Suppressor macrophage (primary cell): ENCODE results near the gene KIF14.
"Not testable (repeated sequence)": the region's sequence is repeated elsewhere in the genome, so short reads cannot be mapped to it uniquely, and the experiment has no call there.

Source experiments
- DNase-seq, 4 experiments: peaks; one replicate each; pipeline ENCODE4 v3.0.0-alpha.2; 2020 to 2022

The KIF14 gene

DNA sequence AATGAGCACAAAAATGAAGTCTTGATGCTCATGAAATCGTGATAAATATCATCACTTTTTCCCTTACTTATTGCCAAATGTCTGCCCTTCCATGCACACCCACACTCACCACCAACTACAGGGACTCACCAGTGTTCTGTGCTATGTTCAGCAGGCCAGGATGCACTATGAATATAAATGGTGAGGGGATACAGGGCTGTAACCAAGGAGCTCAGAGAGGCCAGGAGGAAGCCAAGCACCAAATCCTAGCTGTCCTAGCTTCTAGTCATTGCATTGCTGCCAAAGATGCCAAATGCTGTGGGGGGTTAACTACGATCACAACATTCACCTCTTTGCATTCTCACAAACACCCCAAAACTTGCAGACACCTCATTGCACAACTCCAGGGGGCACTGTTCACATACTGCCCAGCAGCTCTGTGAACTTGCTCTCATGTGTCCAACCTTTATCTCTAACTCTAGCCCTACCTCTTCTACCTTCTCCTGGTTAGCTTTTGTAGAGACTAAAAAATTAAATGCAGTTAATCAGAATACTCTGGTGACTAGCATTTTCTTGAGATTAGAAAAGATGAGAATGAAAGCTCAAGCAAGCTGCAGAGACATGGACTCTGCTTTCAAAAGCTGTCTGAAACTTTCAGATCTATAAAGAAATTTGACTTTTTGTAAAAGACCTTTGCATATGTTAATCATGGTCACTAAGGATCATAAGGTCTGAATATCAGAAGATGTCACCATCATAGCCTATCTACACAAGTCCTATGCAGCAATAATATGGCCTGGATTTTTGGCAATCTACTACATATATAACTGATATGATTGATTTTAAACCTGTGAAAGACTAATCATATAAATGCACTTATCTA, 13.9 kb upstream of the KIF14 start:
- DNase-seq = no peak

DNA sequence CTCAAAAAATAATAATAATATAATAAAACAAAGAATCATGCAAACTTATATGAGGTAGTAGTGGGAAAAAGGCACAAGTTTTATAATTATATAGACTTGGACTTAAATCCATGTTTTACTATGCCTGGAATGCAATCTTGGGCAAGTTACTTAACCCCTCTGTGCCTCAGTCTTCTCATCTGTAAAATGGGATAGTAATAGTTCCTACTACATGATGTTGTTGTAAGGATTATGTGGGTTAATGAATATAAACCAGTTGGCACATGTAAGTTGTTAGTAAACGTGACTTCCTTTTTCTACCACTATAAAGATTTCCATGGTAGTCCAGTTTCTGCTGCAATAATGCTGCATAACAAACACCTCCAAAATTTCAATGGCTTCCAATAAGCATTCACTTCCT, 10.8 kb upstream of the KIF14 start:
- no peak for DNase-seq

DNA sequence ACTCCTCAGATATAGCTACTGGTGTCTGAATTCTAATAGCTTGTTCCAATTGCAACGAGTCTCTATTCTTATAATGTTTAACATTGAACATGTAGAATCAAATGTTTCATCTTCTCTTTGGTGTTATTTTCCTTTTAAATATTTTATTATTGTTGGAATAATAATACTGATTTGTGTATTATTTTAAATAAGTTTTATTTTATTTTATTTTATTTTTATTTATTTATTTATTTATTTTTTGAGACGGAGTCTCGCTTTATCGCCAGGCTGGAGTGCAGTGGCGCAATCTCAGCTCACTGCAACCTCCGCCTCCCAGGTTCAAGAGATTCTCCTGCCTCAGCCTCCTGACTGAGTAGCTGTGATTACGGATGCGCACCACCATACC, 10.0 kb upstream of the KIF14 start:
- DNase-seq = not testable (repeated sequence)

DNA sequence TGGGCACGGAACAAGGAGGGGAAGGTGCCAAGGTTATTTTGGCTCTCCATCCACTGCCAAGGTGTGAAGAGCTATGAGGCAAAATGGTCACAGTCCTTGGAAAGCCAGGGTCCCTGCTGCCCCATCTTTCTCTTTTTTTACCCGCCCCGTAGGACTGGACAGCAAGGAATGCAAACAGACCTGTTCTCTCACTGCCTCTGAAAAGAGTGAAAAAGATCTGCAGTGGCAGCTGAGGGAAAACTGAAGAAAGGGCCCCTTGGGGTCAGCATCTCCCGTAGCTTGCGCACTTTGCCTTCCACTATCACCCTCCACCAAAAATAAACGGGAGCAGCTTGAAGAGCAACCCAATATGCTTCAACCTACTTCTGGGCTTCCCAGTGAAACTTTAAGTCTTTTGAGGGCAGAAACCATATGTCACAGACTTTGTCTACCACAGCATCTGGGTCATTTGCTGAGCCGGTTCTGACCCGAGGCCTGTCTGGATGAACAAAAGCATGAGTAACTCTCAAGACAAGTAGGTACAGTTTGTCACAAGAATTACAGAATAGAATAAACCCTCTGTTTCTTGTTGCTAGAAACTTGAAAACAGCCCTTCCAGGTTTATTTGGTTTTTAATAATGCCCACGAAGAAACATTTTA, 9.4 kb upstream of the KIF14 start:
- DNase-seq = no peak

DNA sequence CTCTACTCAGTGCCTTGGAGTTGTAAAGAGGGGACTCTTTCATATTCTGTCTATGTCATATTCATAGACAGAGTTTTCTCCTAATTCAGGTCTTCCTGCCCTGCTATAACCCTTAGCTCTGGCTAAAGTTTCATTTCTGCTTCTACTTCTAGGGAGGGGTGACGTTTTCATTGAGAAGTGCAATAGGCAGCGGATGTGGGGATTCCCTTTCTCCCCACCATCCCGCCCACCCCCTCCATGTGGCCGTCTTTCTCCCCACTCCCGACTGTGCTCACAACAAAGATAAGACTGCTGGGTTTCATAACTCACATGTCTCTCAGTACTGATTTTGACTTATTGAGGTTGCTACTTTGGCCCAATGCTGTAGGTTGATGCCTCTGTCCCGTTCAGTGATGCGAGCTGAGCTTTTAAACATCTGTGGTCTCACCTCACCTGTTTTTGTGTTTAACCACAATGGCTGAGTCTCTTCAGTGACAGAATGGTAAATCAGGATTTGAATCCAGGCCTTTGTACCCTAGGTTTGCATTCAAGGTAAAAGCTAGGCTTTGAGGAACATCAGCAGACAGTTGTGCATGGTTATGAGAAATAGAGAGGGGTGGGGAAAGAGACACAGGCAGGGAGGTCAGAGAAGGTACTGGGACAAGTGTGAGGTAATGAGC, 7.8 kb upstream of the KIF14 start:
- peak; percentile 74 to 91 (median 88) for DNase-seq

DNA sequence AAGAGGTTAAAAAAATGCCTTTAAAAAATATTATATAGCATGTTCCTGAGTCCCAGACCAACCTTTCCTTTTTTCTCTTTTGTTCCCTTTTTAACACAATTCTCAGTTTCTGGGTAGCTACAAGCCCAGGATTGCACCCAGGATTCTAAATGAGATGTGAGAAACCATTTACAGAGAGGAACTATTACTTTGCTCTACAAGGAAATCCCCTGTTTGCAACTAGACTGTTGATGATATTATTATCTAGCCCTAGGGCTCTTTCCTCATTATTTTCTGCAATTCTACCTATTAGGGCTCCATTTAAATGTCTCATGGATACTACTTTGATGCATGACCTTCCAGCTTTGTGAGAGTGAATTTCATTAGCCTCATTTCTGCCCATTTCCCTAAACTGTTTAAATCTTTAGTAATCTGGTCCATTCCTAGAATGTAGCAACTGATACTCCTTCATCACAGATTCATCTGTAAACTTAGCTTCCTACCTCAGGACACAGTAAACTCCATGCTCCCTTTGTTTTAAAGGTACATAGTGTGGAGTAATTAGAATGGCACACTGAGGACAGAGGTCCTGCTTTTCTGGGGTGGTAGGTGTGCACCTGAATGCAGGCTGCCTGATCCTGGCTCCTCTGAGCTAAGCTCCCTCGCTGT, 7.1 kb upstream of the KIF14 start:
- peak; percentile 45 to 81 (median 66) for DNase-seq

DNA sequence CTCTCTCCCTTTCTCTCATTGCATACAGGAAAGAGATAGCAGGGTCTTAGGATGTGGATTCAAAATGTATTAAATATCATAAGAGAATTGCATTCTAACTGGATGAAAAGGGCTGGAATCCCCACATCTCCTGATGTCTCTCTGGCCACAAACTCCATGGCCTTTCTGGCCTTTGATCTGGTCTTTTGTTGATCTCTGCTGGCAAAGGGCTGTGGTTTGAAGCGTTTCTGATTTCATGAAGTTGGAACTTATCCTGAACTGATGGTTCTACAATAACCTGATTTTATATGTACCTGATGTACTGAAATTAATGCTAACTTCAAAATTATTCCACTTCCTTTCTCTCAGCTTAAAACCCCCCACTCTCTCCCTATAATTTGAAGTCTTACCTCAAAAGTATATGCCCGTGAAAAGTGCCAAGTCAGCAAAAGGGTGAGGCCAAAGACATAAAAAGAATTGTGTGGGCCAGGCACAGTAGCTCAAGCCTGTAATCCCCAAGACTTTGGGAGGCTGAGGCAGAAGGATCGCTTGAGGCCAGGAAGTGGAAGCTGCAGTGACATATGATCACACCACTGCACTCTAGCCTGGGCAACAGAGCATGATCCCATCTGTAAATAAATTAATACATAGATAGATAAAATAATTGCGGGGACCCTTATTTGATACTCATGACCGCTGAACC, 6.4 kb upstream of the KIF14 start:
- peak in 1 of 4 experiments; percentile 35 for DNase-seq

DNA sequence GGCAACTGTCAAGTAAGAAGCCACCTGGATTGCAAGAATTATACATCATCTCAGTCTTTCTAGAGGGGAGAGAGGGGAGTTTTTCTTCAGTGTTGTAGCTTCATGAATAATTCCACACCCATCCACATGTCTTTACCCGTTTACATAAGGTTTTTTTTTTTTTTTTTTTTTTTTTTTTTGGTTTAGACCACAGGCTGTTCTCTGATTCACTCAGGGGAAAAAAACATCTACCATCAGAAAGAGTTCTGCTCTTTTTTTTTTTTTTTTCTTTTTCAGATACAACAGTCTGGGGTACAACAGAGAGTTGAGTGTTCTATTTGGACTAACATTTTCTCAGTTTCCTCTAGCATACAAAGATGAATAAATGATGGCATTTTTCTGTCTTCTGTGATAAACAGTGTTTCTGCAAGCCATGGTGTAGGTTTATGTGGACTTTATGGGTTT, 4.9 kb upstream of the KIF14 start:
- peak in 1 of 4 experiments; percentile 34 for DNase-seq

DNA sequence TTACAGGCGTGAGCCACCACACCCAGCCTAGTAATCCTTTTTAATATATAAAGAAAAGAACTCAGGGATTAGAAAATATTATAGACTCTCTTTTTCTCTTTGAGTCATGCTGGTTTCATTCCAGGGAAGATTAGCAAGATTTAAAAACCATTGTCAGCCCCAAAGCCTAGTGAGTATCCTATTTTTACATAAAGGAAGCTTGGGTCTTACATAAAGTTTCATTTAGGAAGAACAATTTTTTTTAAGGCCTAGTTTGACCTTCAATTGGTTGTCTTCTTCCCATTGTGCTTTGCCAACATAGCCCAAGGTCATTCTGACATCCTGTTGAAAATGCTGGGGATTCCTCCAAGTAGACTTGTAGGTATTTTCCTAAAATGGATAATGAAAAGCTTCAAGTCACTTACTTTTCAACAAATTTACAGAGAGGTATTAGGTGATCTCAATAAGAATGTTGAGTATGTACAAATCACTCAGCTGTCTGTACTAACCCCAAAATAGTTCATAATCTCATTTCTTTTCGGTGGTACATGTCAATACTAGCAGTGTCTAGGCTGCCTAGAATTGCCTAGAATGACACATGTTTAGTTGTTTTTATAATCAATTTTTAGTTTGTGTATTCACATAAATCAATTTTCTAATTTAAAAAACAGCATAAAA, 4.3 kb upstream of the KIF14 start:
- peak in 3 of 4 experiments; percentile 14 to 62 (median 59) for DNase-seq

DNA sequence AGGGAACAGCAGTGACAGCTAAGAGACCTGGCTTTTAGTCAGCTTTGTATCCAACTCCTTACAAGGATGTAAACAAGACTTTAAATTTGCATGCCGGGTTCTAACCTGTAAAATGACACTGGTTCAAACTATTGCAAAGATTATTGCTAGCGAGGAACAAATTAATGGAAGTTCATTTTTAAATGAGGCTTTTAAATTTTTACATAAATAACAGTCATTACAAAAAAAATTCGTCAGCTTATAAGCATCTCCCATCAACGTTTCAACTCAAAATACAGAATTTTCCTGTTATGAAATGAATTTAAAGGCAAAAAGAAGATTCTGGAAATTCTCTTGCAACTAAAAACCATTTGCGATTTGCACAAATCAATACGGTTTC, 668 bp downstream of the KIF14 start:
- DNase-seq = no peak

DNA sequence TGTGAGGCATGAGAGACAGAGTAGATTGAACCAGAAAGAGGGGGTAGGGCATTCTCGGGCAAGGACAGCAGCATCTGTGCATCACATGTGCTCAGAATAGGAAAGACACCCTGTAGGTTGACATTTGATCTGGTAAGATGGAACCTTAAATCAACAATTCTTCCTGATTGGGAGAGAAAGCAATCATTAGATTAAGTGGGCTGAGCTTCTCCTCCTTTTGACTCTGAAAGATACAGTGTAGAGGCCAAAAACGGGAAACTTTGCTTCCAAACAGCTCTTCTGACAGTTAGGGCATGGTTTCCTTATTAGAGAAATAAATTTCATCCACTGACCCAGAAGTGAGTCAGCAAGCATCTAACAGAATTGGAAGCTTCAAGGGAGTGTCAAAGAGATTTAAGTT, 9.7 kb downstream of the KIF14 start:
- DNase-seq = peak in 2 of 4 experiments; percentile 12 to 33

DNA sequence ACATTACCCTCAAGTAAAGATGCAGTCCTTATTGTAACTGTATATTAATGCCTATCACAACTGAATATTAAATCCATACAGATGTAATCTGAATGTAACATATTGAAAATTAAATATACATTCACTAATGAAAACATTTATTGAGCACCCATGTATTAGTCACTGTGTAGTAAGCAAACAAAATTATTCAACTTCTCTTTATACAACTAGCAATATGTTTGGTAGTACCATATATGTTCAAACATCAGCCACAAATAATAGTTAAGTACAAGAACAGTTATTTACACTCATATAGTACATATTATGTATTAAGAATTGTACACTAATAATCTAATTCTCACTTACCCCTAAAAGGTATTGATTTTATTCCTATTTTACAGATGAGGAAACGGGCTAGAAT, 17.9 kb downstream of the KIF14 start:
- no peak for DNase-seq

DNA sequence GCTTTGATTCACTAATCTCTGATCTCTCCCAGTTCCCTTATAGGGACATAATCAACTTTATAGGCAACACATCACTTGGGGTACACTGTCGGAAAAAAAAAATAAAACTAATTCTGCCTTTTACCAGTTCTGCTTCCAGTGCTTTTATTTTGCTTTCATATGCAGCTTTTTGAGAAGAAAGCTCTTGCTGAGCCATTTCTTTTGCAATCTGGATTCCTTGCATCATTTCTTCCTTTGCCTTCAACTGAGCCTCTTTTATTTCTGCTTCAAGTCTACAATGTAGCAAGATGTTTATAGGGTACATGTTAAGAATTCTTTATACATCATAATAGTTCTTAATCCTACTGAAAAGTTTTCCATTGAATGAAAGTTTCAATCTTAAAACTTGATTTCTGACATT, 30.6 kb downstream of the KIF14 start:
- peak; percentile 36 to 86 (median 70) for DNase-seq

DNA sequence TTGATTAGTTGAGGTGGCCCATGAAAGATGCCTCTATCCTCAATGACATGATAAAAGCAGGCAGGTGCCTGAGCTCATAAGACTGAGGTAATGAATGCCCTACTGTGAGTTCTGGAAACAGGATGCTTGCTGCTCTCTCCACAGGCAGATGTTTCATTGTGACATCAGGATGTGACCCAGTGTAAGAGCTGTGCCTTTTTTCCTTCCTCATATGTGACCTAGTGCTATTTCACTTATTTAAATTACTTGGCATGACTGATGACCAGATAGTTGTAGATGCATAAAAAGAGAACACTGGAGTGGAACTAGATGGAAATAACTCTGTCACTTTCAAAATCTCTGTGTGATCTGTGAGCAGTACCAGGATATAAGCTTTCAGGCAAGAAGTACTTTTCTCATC, 31.9 kb downstream of the KIF14 start:
- peak; percentile 77 to 94 (median 86) for DNase-seq

DNA sequence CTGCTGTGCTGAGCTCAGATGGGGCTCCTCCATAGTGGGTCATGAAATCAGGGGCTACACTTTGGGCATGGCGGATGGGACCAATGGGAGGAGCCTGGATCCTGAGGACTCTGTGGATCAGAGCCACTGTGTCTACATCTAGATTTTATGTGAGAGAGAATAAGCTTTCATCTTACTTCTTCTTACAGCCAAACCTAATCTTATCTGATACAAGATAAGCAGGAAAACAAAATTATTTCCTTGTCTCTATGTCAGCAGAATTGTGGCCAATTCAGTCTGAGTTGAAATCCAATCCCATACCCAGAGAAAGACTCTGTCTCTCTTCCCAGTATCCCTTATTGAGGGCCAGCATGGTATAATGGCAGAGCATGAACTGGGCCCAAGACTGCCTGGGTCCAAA, 56.2 kb downstream of the KIF14 start:
- DNase-seq = no peak

DNA sequence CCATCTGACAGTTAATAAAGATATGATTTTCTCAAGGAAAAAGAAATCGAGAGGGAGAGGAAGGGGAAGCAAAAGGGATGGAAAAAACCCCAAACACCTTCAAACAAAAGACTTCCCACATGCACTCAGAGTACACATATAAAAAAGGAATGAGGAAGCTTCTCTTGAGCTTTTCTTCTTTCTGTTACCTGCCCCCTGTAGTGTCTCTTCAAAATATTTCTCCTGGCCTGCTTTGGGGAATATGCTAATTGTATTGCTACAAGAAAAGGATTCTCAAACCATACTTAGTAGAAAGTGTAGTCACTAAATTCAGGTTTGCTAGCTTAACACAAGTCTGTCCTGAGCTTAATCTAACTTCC, 58.7 kb downstream of the KIF14 start:
- DNase-seq = no peak

DNA sequence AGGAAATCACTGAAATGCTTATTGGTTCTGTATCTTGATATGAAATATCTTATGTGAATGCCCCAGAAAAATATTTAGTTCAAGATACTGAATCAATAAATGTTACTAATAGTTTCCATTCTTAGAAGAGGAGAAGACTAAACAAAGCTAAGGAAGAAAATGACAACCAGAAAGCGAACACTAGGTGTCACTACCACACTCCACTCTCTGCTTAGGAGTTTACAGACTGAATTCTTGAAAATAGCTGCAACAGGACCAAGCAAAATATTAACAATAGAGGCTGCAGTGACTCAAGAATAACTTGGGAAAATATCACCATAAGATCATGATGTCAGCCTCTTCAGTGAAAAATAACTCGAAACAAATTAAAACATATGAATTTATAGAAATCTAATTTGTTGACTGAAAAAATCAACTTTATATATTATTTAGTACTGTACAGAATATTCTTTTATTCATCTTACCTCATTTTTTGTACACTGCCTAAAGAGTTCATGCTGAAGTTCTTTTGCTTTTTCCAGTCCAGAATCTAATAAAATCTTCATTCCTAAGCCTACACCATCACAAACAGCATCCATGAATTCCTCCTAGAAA, 61.6 kb downstream of the KIF14 start:
- DNase-seq = peak; percentile 61 to 73 (median 62)

DNA sequence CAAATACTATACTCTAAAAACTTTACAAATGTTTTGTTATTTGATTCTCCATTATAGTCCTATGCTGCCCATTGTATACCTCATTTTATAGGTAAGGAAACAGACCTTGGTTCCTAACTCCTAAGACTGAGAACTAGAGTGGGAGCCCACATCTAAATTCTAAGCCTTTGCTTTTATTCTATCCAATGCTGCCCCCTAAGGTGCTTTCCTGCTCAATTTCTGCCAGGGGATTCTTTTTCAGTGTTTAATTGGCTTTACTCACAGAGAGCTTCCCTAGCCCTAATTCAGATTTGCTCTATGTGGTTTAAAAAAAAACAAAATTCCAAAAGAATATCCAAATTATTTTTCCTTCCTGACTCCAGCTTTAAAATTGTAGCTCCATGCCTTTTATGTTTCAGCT, 64.5 kb downstream of the KIF14 start:
- peak; percentile 12 to 29 (median 16) for DNase-seq

DNA sequence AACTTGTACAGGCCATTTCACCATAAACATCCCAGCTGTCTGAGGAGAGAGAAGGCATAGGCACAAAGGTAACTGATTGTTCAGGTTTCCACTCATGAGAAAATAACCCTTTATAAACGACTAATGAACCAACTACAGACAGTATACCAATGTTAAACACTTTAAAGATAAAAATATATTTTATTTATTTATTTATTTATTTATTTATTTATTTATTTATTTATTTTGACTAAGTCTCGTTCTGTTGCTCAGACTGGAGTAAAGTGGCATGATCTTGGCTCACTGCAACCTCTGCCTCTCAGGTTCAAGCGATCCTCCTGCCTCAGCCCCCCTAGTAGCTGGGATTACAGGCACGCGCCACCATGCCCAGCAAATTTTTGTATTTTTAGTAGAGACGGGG, 67.8 kb downstream of the KIF14 start:
- not testable (repeated sequence) for DNase-seq

DNA sequence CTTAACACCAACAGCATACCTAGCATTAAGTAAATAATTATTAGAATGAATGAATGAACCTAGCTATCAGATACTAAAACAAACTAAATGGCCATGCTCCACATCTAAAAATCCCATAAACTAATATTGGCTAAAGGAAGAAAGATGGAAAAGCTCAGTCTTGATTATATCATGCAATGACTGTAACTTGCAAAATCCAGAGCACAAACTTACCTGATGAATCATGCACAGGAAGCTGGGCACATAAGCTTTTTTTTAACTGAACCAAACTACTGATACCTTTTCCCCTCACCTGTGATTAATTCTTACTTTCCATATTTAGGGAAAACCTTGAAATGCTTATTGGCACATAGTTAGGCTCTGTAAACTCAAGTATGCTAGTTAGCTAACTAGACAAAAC, 70.2 kb downstream of the KIF14 start:
- DNase-seq = no peak

DNA sequence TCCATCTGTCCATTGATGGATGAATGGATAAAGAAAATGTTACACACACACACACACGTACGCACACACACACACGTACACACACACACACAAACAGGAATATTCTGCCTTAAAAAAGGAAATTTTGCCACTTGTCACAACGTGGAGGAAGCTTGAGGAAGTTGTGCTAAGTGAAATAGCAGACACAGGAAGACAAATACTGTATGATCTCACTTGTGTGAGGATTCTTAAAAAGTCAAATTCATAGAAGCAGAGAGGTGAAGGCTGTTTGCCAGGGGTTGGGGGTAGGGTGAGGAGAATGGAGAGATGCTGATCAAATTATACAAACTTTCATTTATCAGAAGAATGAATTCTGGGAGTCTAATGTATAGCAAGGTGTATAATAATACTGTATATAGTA, 73.2 kb downstream of the KIF14 start:
- peak in 2 of 4 experiments; percentile 14 to 42 for DNase-seq

DNA sequence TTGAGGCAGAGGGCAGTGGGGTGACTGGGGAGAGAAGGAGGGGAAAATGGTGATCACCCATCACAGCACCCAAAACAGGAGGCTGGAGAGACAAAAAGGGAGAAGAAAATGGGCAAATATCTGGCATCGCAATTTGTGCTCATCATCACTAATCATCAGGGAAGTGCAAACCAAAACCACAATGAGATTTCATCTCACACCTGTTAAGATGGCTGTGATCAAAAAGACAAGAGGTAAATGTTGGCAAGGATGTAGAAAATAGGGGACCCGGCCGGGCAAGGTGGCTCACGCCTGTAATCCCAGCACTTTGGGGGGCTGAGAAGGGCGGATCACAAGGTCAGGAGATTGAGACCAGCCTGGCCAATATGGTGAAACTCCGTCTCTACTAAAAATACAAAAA, 74.0 kb downstream of the KIF14 start:
- no peak for DNase-seq
